ENCODE measurements around the gene PGLYRP2. TPM values are rescaled to one million over a fixed set of nuclear protein-coding genes. Genes with fewer than 3 reads are reported as not detected.

The PGLYRP2 gene
- total RNA-seq, 1 experiment from 2014 or later: not detected

- Histone ChIP-seq H3K4me3 (replicated peaks in 1 of 2; ENCODE audit: low read depth in 1 of 2, low read length in 2 of 2) (no peak overlapping the region), H3K27ac (ENCODE audit: low read depth, low read length) (no peak overlapping the region), H3K9ac (ENCODE audit: low read length) (no peak overlapping the region), H3K9me2 (ENCODE audit: insufficient read depth) (no peaks in the 10 kb centered on the region), H2AFZ (ENCODE audit: low read depth, low read length, poor library complexity, severe bottlenecking) (no peak overlapping the region), H3K9me3 (ENCODE audit: control insufficient read depth in 1 of 2, insufficient read depth in 1 of 2, low read depth in 1 of 2, low read length in 2 of 2) (no peaks in the 10 kb centered on the region), H4K20me1 (ENCODE audit: insufficient read depth) (no peaks in the 10 kb centered on the region), H3K27me3 (ENCODE audit: insufficient read depth, low read length) (no peaks in the 10 kb centered on the region), H3K4me1 (ENCODE audit: control insufficient read depth in 1 of 2, insufficient read depth in 2 of 2, low read length in 2 of 2) (peaks cover 0 to 7% of the 10 kb centered on the region in 2 experiments; a peak in 2 of 4 replicates), H3K4me2 (ENCODE audit: low read length) (no peak overlapping the region), H3K79me2 (ENCODE audit: insufficient read depth, low read length) (no peaks in the 10 kb centered on the region), H3K36me3 (ENCODE audit: control insufficient read depth in 1 of 2, insufficient read depth in 2 of 2, low read length in 2 of 2) (no peaks in the 10 kb centered on the region)
- ATAC-seq (no peak), DNase-seq (ENCODE audit: low read depth, low spot score) (no peak)
- intact Hi-C loops (cut with micrococcal nuclease): no loop called here
- ChIA-PET POLR2A (no interaction called here), CTCF (no interaction called here), RAD21 (ENCODE audit: low non-redundant PET in 1 of 2, low total read pairs in 2 of 2, uncharacterized antibody in 2 of 2, unreplicated experiment in 2 of 2) (no interaction called here)
- TF ChIP-seq ELF1 (IDR thresholded peaks at IDR 0.05; ENCODE audit: borderline replicate concordance, low read depth): no peak
- no peak for TF ChIP-seq MAX (IDR thresholded peaks at IDR 0.05)
- TF ChIP-seq EZH2phosphoT487 (IDR thresholded peaks at IDR 0.05; ENCODE audit: borderline replicate concordance): no peak
- no peak for TF ChIP-seq SIN3A (IDR thresholded peaks at IDR 0.05; ENCODE audit: low read depth)
- no peak for TF ChIP-seq ZBTB33 (IDR thresholded peaks at IDR 0.05; ENCODE audit: extremely low read depth, insufficient replicate concordance, low read length)
- TF ChIP-seq REST (IDR thresholded peaks at IDR 0.05; ENCODE audit: low read depth): no peak
- TF ChIP-seq ZFX (IDR thresholded peaks at IDR 0.05): no peak
- TF ChIP-seq JUND (IDR thresholded peaks at IDR 0.05): no peak
- no peak for TF ChIP-seq SP1 (IDR thresholded peaks at IDR 0.05; ENCODE audit: low read depth)
- TF ChIP-seq POLR2A (IDR thresholded peaks at IDR 0.05; ENCODE audit: borderline replicate concordance, extremely low read depth, insufficient read depth, insufficient read length): no peak
- no peak for TF ChIP-seq FOSL1 (IDR thresholded peaks at IDR 0.05; ENCODE audit: low read depth)
- no TSS peak for BruUV-seq (replicated peaks)
Measured at GRCh38 chr19:15468675-15469512, 10.4 kb downstream of the PGLYRP2 start.
